WTC11 (cell line): ENCODE data around the gene ACOT13.

ENCODE experiments used
- ATF2 ChIP-seq: sonication (generic); formaldehyde crosslinking; IDR thresholded peaks from 2 replicates; pipeline ENCODE4 v1.8.1; 2022; ENCODE audit warnings: low read depth, missing genetic modification reagents, borderline replicate concordance
- TF ChIP-seq, protein P1 (sequence below): fragments of 200-600 bp; IDR thresholded peaks from 2 replicates; pipeline ENCODE4 v1.8.0; 2022; ENCODE audit warnings: antibody characterized with exemption

- TF ChIP-seq, protein P1, sequence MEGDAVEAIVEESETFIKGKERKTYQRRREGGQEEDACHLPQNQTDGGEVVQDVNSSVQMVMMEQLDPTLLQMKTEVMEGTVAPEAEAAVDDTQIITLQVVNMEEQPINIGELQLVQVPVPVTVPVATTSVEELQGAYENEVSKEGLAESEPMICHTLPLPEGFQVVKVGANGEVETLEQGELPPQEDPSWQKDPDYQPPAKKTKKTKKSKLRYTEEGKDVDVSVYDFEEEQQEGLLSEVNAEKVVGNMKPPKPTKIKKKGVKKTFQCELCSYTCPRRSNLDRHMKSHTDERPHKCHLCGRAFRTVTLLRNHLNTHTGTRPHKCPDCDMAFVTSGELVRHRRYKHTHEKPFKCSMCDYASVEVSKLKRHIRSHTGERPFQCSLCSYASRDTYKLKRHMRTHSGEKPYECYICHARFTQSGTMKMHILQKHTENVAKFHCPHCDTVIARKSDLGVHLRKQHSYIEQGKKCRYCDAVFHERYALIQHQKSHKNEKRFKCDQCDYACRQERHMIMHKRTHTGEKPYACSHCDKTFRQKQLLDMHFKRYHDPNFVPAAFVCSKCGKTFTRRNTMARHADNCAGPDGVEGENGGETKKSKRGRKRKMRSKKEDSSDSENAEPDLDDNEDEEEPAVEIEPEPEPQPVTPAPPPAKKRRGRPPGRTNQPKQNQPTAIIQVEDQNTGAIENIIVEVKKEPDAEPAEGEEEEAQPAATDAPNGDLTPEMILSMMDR = no peak
- no peak for TF ChIP-seq ATF2 (CRISPR knock-in tag)
Observed at GRCh38 chr6:24621626-24622289, 45.1 kb upstream of the ACOT13 start.
